AG08395 (cell line): Measurements from ENCODE around the gene HSP90AB1.
A peak's percentile ranks its signal among the peaks of the same experiment; 100 is the strongest.

Experiments
- DNase-seq: peaks from one replicate; pipeline ENCODE4 v3.0.0; 2012; ENCODE audit warnings: mixed read lengths, low spot score

Gene HSP90AB1

DNA sequence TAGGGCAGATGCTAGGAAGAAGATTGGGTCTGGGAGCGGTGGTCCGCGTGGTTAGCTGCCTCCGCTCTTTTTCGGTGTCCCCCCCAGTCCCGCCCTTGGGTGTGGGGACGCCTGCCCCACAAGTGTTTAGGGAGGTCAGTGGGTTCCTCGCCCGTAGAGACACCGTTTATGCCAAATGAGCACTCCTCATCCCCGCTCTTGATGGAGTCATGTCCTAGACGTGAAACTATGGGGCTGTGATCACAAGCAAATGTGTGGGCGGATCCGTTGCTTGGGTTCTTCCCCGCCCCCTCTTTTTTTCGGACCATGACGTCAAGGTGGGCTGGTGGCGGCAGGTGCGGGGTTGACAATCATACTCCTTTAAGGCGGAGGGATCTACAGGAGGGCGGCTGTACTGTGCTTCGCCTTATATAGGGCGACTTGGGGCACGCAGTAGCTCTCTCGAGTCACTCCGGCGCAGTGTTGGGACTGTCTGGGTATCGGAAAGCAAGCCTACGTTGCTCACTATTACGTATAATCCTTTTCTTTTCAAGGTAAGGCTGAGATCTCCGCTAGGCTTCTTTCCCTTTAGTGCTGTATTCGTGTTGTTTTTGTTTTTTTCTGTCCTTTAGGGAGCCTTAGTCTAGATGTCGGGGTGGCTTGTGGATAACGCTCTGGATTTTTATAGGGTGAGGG, at the start of gene HSP90AB1:
Gene HSP90AB1, plus strand, starts transcription at position 439 of the 675 bp plus-strand sequence. CDS start 1,529 bp downstream, outside the sequence.
- peak; percentile 95 for DNase-seq

- DNase-seq, result no peak
Measured at GRCh38 chr6:44198684-44199083, 48.2 kb upstream of the HSP90AB1 start.

DNA sequence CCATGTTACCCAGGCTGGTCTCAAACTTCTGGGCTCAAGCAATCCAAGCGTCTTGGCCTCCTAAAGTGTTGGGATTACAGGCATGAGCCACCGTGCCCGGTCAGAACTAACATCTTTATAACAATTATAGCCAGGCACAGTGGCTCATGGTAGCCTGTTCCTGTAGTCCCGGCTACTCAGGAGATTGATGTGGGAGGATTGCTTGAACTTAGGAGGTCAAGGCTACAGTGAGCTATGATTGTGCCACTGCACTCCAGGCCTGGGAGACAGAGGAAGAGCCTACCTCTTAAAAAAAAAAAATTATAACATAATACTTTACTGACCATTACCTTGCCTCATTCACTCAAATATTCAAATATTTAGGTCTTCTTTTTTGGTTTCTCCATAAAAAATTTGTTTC, 47.0 kb upstream of the HSP90AB1 start:
- no peak for DNase-seq

DNA sequence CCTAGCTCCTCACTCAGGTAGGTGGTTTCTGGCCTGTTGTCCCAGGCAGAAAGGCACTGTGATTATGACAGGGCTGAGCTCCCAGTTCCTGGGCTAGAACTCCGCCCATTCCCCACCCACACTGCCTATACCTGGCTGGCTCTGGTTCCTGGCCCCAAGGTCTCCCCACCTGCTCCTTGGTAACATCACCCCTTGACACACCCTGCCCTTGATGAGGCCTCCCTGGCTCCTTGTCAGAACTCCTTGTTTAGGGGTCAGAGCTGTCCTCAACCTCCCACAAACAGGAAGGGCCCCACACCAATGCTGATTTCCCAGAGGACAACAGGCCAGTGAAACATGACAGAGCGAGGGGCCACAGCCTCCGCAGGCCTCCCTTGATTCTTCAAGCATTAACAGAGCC, 45.7 kb upstream of the HSP90AB1 start:
- DNase-seq, result no peak

GRCh38 chr6:44201638-44202303, 45.1 kb upstream of the HSP90AB1 start:
- no peak for DNase-seq

DNA sequence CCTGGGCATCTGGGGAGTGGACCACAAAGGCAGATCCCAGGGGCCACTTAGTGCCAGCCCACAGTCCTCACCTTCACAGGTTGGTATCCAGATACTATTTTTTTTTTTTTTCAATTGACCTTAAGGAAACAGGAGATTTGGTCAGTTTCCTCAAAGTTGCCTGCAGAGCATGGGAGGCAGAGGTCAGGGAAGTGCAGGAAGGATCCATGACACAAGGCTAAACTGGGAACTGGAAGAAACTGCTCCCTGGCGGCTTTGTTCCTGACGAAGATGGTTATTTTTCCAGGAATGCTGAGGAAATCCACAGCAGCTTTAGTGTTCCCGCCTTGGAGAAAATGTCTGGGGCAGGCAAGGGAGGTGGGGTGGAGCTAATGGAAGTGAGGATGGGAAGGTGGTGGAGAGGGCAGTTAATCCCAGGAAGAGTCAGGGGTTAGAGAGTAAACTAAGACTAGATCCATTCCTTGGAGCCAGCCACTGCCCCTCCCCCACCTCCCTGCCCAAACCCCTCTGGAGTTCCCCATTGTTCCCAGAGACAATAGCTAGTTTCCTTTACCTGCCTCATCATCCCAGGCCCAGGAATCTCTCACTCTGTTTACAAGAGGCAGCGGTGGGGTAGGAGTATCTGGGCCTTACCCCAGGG, 44.4 kb upstream of the HSP90AB1 start:
- no peak for DNase-seq

DNA sequence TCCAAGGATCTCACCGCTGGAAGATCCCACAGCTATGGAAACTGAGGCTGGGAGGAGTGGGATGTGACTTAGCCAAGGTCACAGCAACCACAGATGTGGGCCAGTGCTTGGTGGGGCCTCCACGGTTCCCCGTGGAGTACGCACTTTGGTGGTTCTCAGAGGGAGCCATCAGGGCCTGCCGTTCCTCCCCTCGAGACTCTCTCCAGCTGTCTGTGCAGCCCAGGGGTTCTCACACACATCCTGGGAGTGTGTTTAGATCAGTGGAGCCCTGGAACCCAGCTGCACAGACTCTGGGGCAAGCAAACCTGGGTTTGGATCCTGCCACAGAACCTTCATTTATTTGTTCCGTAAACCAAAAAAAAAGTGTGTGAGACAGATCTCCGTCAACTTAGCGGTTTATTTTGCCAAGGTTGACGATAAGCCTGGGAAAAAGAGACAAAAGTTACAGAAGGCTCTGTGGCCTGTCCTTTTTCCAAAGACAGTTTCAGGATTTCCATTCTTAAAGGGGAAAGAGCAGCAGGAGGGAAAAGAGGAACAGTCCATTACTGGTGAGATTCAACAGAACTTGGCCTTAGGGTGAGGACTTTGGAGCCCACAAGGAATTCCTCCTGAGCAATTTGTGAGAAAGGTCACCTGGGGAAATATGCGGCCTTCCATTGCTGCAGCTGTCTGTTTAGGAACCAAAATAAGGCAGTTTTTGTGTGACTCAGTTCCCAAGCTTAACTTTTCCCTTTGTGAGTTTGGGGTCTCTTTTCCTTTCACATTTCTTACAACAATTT, 43.7 kb upstream of the HSP90AB1 start:
- no peak for DNase-seq

GRCh38 chr6:44203955-44204354, 42.9 kb upstream of the HSP90AB1 start:
- no peak for DNase-seq

GRCh38 chr6:44207966-44208365, 38.9 kb upstream of the HSP90AB1 start:
- DNase-seq, result no peak

GRCh38 chr6:44211284-44211683, 35.6 kb upstream of the HSP90AB1 start:
- DNase-seq, result no peak

DNA sequence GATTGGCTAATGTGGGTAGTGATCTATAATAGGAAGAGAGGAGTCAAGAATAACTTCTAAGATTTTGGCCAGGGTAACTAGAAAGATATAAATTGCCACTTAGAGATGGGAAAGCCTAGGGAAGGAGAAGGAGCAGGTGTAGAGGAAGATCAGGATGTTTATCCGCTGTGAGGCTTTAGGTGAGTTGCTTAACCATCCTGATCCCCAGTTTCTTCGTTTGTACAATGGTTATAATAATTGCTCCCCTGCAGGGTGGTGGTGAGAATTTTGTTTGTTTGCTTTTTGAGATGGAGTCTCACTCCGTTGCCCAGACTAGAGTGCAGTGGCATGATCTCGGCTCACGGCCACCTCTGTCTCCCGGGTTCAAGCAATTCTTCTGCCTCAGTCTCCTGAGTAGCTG, 32.6 kb upstream of the HSP90AB1 start:
- DNase-seq, result no peak

GRCh38 chr6:44216677-44217331, 30.1 kb upstream of the HSP90AB1 start, which contains the start of gene MYMX:
TSS of gene MYMX (plus strand) at chr6:44216926. CDS start at chr6:44217472, 546 bp downstream.
- no peak for DNase-seq

DNA sequence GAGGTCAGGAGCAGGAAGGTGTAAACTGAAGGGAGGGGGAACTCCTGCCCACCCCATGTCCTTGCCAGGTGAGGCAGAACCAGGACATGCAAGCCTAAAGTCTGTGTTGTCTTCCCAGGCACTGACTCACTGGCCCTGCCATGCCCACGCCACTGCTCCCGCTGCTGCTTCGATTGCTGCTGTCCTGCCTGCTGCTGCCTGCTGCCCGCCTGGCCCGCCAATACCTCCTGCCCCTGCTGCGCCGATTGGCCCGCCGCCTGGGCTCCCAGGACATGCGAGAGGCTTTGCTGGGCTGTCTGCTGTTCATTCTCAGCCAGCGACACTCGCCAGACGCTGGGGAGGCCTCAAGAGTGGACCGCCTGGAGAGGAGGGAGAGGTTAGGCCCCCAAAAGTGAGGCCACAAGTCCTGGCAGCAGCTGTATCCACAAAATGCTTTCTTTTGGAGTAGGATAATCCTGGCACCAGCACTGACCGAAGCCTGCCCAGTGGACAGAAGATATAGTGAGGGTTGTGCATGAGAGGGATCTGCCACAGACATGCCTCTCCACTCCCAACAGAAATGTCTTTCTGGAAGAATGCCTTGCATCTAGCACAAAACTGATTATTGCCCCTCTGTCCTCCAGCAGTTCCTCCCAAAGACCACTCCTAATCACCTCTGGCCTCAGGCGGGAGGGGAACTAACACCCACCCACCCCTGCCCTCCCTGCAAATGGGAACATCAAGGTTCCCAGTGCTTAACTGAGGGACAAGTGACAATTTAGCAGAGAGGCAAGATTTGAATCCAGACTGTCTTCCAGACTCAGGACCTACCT, 29.4 kb upstream of the HSP90AB1 start:
- DNase-seq, result no peak

DNA sequence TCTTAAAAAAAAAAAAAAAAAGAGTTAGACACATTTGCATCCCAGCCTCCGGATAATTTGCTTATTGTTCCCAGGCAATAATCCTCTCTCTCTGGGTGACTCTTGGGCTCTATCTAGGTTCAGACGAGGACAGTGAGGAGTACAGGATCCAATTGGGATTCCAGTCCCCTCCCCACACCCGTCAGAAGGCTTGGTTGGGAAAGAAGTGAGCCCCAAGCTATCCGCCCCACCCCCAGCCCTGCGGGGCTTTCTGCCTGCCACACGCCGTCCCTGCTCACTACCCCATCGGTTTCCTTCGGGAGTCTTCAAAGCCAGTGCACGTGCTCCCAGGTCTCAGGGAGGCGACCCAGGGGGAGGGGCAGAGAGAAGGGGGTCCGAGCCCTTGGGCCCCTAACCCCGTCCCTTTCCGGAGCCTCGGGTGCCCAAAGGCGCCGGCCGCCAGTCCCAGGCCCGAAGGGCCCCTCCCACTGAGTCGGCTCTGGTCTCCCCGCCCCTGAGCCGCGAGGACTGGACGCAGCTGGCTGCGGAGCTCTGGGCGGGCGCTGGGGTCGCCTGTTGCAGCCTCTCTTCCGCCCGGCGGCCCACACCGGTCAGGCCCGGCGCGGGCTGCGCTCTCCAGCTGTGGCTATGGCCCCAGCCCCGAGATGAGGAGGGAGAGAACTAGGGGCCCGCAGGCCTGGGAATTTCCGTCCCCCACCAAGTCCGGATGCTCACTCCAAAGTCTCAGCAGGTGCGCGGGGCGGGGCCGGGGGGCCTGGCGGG, 27.7 kb upstream of the HSP90AB1 start:
- peak; percentile 41 for DNase-seq

DNA sequence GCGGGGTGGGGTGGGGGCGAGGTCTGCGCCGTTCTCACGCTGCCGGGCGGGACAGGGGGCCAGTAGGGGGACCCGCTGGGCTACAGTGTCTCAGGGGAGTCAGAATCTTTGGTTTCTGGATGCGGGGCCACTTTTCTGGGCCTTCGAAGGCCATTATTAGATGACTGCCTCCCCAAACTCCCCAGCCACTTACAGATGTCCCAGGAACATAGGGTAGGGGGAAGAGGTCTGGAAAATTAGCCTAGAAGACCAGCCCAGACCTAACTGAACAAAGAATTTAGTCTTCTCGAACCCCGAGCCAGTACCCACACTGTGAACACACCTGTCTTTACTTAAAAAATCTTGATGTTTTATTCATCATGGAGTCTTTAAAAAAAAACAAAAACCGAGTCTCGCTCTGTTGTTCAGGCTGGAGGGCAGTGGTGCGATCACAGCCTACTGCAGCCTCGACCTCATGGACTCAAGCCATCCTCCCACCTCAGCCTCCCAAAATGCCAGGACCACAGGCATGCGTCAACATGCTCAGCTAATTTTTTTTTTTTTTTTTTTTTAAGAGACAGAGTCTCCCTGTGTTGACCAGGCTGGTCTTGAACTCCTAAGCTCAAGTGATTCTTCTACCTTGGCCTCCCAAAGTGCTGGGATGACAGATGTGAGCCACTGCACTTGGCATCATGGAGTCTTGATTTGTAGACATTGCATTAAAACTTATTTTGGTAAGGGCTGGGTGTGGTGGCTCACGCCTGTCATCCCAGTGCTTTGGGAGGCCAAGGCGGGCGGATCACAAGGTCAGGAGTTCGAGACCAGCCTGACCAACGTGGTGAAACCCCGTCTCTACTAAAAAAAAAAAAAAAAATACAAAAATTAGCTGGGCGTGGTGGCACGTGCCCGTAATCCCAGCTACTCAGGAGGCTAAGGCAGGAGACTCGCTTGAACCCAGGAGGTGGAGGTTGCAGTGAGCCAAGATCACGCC, 26.8 kb upstream of the HSP90AB1 start:
- DNase-seq, result no peak

- DNase-seq, result no peak
Measured at GRCh38 chr6:44220913-44221290, 26.0 kb upstream of the HSP90AB1 start.

DNA sequence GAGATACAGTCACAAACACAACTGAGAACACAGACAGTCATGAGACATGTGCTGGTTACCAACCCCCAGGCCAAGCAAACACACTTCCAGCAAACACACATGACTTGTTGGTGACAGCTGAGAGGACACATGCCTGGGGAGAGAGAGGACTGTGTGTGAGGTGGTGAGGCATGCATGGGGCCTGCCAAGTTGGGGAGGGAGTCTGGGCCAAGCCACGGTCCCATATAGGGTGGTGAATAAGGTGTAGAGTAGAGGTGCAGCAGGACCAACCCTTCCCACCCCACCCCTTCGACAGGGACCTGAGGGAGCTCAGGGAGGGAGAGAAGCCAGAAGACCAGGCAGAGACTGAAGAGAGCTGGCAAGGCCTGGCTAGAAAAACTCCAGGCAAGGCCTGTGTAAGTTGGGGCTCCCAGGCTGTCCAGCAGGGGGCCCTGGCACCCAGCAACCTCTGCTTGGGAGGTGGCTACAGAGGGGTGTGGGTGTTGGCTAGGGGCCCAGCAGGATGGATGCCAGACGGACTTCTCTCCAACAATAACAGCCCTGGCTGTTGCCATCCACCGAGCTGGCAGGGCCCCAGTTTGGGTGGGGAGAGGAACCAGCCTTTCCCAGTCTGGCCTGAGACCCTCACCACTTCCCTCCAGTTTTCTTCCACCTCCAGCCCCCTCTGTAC, 25.5 kb upstream of the HSP90AB1 start:
- DNase-seq, result peak; percentile 75

DNA sequence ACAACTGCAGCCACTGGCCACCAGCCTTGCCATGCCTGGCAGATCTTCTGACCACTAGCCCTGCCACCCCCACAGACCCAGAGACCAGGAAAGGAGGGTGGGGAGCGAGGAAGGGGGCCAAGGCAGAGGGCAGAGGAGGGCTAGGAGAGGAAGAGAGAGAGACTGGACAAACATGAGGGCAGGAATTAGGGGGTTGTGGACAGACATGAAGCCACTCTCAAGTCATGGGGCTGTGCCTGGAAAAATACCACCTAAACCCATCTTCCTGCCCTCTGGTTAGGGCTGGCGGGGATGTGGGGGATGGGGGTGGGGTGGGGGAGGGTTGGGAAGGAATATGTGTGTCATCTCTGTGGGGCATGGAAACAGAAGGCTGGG, 25.0 kb upstream of the HSP90AB1 start:
- no peak for DNase-seq
